GM13977 (cell line): ENCODE results near the gene BCL6.

Experiments
- DNase-seq: peaks from one replicate; pipeline ENCODE4 v3.0.0; 2012; ENCODE audit warnings: low spot score
- in situ Hi-C: fragments of 300-500 bp; cut with MboI; formaldehyde crosslinking; loops from one replicate; pipeline ENCODE4 v1.12.0; 2022; ENCODE audit warnings: low sequenced_read_pairs, low pct_unique_long_range_greater_than_20kb, mixed read lengths, inconsistent platforms; ENCODE audit not compliant: unreplicated experiment
- TF ChIP-seq, protein P1 (sequence below): IDR thresholded peaks from 2 replicates; pipeline ENCODE4 v1.5.1; 2012; ENCODE audit warnings: mild to moderate bottlenecking, control low read depth; ENCODE audit not compliant: insufficient read depth; ENCODE audit errors: extremely low read depth, missing control alignments

BCL6 gene

DNA sequence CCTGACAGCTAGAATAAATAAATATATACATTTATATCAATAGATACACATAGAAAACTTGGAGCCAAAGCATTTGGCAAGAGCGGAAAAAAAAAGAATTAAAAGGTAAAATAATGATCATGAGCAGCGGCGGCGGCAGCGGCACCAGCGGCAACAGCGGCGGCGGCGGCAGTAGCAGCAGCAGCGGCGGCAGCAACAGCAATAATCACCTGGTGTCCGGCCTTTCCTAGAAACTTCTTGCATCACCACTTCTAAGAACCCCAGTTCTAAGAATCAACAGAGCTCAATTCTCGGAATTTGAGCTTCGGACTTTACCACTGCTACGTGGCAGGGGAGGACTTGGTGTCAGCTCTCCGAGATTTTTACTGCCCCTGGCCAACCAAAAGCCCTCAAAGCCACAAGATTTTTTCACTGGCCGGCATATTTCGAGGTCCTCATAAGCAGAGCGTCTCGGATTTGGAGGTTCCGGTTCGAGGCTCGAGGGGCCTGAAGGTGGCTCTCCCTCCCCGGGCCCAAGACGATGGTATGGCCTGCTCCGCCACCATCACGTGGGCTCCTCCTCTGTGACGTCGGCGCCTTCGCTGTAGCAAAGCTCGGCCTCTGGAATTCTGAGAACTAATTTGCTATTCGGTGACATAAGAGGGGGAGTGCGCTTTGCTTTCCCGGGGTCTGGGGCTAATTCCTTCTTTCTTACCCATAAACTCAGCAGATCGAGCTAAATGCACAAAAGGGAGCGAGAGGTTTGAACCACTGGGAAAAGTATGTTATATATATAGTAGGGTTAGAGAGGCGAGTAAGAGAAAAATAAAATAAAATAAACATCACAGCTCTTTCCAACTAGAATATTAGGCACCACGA, at the start of gene BCL6:
Gene BCL6 (minus strand): TSS at position 268 of the 858 bp plus-strand sequence. CDS start 11,775 bp downstream, outside the sequence.
- in situ Hi-C loops, result loop anchor here (25.0 kb wide), 2 partner anchors 992 to 1392 kb away; no protein-coding TSS in a partner anchor
- DNase-seq, result peak; percentile 85
- TF ChIP-seq, protein P1, sequence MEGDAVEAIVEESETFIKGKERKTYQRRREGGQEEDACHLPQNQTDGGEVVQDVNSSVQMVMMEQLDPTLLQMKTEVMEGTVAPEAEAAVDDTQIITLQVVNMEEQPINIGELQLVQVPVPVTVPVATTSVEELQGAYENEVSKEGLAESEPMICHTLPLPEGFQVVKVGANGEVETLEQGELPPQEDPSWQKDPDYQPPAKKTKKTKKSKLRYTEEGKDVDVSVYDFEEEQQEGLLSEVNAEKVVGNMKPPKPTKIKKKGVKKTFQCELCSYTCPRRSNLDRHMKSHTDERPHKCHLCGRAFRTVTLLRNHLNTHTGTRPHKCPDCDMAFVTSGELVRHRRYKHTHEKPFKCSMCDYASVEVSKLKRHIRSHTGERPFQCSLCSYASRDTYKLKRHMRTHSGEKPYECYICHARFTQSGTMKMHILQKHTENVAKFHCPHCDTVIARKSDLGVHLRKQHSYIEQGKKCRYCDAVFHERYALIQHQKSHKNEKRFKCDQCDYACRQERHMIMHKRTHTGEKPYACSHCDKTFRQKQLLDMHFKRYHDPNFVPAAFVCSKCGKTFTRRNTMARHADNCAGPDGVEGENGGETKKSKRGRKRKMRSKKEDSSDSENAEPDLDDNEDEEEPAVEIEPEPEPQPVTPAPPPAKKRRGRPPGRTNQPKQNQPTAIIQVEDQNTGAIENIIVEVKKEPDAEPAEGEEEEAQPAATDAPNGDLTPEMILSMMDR, result no peak

DNA sequence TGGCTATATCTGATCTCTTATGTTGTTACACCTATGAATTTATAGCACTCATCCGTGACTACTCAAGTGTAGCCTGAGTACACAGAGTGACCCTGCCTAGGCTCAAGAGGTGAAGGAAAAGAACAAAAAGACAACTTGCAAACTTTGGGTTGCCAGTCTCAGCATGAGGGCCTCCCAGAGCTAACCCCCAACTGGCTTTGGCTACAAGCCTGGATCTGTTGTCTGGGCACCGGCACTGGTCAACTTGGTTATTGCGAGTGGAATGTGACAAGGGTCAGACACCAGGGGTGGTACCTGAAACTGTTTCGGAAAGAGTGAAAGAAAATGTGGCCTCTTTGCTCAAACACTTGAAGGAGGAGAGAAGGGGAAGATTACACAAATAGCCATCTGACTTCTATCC, 49.5 kb upstream of the BCL6 start:
- TF ChIP-seq, protein P1, result no peak
- no peak for DNase-seq
- in situ Hi-C loops, result no loop called here

DNA sequence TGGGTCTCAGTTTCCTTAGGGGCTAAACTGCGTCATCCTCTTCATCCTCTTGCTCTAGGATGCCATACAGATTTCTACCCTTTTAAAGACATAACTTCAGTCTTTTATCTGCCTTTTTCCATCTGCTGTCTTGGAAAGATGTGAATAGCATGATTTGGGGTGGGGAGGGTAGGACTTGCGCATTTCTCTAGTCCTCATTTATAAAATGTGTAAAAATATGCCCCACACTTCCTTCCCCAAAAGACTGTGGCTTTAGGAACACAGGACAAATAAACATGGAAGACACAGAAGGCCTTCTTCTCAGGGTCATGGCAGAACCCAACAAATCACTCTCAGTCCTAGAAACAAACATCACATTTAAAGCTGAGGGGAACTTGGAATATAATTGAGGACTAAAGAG, 48.4 kb upstream of the BCL6 start:
- TF ChIP-seq, protein P1, result no peak
- in situ Hi-C loops, result no loop called here
- no peak for DNase-seq

DNA sequence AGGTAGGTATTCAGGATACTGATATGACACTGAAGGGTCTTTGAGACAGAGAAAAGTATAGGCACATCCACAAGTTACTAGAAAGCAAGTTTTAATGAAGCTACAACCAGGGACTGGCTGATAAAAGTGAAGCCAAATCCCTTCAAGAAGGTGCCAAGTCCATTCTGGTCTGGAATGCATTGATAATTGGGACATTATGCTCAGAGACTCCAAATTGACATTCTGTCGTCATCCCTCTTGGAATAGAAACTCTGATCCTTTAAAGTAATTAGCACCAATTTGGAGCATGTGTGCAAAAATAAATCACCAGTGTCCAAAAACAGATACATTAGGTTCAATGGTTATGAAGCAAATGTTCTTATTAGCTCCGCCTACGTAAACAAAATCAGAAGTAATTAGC, 47.3 kb upstream of the BCL6 start:
- in situ Hi-C loops, result no loop called here
- TF ChIP-seq, protein P1, result no peak
- no peak for DNase-seq

DNA sequence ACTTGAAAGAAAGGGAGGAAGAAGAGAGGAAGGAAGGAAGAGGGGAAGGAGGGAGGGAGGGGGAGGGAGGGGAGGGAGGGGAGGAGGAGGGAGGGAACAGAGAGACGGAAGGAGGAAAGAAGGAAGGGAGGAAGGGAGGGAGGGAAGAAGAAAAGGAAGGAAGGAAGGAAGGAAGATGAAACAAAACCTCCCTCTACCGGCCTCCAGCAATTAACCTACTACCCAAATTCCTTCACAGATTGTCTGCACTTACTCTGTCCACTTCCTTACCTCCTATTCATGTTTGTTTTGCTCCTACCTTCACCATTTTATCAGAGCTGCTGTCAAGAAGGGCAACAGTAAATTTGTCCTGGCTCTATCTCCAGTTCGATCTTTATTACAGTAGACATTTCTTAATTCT, 44.6 kb upstream of the BCL6 start:
- TF ChIP-seq, protein P1, result no peak
- in situ Hi-C loops, result no loop called here
- DNase-seq, result no peak

DNA sequence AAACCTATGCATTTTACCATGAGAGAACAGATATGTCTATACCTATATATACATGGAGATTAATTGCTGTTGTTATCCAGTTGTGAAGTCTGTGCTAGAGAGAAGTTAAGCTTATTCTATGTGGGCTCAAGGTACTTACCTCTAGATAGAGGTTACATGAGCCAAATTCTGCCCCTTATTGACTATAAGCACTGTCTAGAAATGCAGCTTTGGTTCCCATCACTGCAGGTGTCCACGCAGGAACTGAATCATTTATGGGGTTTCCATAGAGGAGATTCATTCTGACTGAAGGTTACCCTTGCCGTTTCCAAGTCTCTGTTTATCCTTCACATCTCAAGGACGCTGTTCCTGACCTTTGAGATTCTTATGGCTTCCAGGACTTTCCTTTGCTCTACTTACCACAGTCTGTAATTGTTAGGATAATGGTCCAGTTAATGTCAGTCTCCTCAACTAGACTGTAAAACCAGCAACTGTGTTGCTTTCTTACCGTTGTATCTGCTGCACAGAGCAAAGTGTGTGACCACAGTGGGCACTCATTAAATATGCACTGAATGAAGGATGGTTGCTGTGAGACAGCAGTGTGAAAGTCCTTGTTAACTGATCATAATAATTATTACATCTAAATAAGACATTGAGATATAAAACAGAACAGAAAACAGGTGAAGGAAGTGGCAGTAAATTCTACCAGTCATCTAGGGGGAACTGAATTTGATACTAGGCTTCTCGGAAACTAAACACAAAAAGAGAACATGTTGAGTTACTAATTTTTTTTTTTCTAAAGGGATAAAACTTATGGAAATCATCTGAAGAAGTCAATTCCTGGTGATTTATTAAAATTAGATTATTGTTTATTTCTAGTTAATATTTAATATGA, 44.0 kb upstream of the BCL6 start:
- in situ Hi-C loops, result no loop called here
- TF ChIP-seq, protein P1, result no peak
- DNase-seq, result no peak
